Activated CD8-positive, alpha-beta T cell treated with anti-CD3 and anti-CD28 coated beads, Interleukin-2, amount 10 ng/mL, durations not matched to agents 7 days and 5 days (primary cell): Measurements from ENCODE around the gene MMP20. TPM values are rescaled to one million over a fixed set of nuclear protein-coding genes. Genes with fewer than 3 reads are reported as not detected.
"Not testable (repeated sequence)": the region's sequence is repeated elsewhere in the genome, so short reads cannot be mapped to it uniquely, and the experiment has no call there.

Source experiments
- ATAC-seq: fragments of 150-1000 bp; cut with Tn5 transposase; one replicate; pipeline ENCODE4 v1.10.0; 2021; ENCODE audit warnings: moderate library complexity
- CTCF ChIA-PET: fragments of 350-600 bp; sonication (Branson Sonifier 250); formaldehyde crosslinking; loops from one replicate; lab custom pipeline; 2021; ENCODE audit warnings: antibody characterized with exemption; lab: Charles Lee
- POLR2A ChIA-PET: fragments of 350-600 bp; sonication (Branson Sonifier 250); formaldehyde crosslinking; loops from one replicate; lab custom pipeline; 2021; ENCODE audit warnings: antibody characterized with exemption; lab: Charles Lee
- DNase-seq: peaks from one replicate; pipeline ENCODE4 v3.0.0-alpha.2; 2020
- H3K27ac Mint-ChIP-seq: one replicate; pipeline ENCODE4 v1.8.0; 2021; ENCODE audit warnings: mild to moderate bottlenecking, mixed read lengths
- H3K27me3 Mint-ChIP-seq: one replicate; pipeline ENCODE4 v1.8.0; 2021; ENCODE audit warnings: low read depth, mixed read lengths
- H3K36me3 Mint-ChIP-seq: one replicate; pipeline ENCODE4 v1.8.0; 2021; ENCODE audit warnings: low read depth, mixed read lengths
- H3K4me1 Mint-ChIP-seq: one replicate; pipeline ENCODE4 v1.8.0; 2021; ENCODE audit warnings: low read depth, mixed read lengths
- H3K4me3 Mint-ChIP-seq: one replicate; pipeline ENCODE4 v1.8.0; 2021; ENCODE audit warnings: mild to moderate bottlenecking, mixed read lengths
- H3K9me3 Mint-ChIP-seq: one replicate; pipeline ENCODE4 v1.8.0; 2022; ENCODE audit warnings: mixed read lengths; ENCODE audit not compliant: insufficient read depth
- total RNA-seq, 2 experiments: library from RNA; stranded (reverse); gene quantifications; one replicate each; pipeline ENCODE4 v1.2.3, GENCODE V29; 2021

MMP20 gene
- total RNA-seq, 2 experiments from 2014 or later: not detected

DNA sequence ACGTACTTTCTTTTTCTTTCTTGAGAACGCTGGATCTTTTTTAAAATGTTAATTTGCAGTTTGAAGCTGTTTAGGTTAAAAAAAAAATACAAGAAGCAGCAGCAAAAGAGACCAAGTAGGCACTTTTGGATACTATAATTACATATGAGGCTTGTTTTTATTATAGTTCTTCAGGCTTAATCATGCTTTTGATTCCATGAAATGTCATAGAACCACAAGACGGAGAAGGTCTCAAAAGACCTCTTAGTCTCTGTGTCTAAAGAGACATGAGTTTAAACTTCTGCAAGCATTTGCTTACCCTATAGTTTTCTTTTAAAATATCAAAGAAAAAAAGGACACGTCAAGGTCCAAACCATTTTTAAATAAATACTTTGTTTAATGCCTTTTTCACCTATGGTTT, 18.8 kb upstream of the MMP20 start:
- H3K4me3 Mint-ChIP-seq: no peak overlapping the region
- ATAC-seq: no peak
- ChIA-PET POLR2A (no interaction called here), CTCF (no interaction called here)
- H3K4me1 Mint-ChIP-seq: no peaks in the 10 kb centered on the region
- H3K27me3 Mint-ChIP-seq: peaks cover 8% of the 10 kb centered on the region
- no peaks in the 10 kb centered on the region for H3K36me3 Mint-ChIP-seq
- no peak for DNase-seq
- no peak overlapping the region for H3K27ac Mint-ChIP-seq
- H3K9me3 Mint-ChIP-seq: no peaks in the 10 kb centered on the region

GRCh38 chr11:102640946-102641345, 15.8 kb upstream of the MMP20 start:
- POLR2A ChIA-PET: no interaction called here
- Mint-ChIP-seq H3K27me3 (peaks cover 6% of the 10 kb centered on the region), H3K9me3 (no peaks in the 10 kb centered on the region), H3K4me3 (no peak overlapping the region), H3K4me1 (no peaks in the 10 kb centered on the region), H3K36me3 (no peaks in the 10 kb centered on the region), H3K27ac (no peak overlapping the region)
- ATAC-seq (no peak), DNase-seq (no peak)
- CTCF ChIA-PET: interaction anchor here (2.2 kb wide), 1 partner anchor 25 kb away, joined by 8 read pairs; no protein-coding TSS in a partner anchor

GRCh38 chr11:102639656-102640055, 14.5 kb upstream of the MMP20 start:
- Mint-ChIP-seq H3K27me3 (peaks cover 6% of the 10 kb centered on the region), H3K9me3 (no peaks in the 10 kb centered on the region), H3K4me3 (no peak overlapping the region), H3K27ac (no peak overlapping the region), H3K4me1 (no peaks in the 10 kb centered on the region), H3K36me3 (no peaks in the 10 kb centered on the region)
- ChIA-PET POLR2A (no interaction called here), CTCF (interaction anchor here (0.7 kb wide), 1 partner anchor 27 kb away, joined by 3 read pairs; no protein-coding TSS in a partner anchor)
- DNase-seq: no peak
- no peak for ATAC-seq

GRCh38 chr11:102637731-102638130, 12.6 kb upstream of the MMP20 start:
- DNase-seq: no peak
- ATAC-seq: no peak
- POLR2A ChIA-PET: no interaction called here
- Mint-ChIP-seq H3K4me3 (no peak overlapping the region), H3K36me3 (no peaks in the 10 kb centered on the region), H3K9me3 (no peaks in the 10 kb centered on the region), H3K27me3 (peaks cover 6% of the 10 kb centered on the region), H3K4me1 (no peaks in the 10 kb centered on the region), H3K27ac (no peak overlapping the region)
- CTCF ChIA-PET: no interaction called here

GRCh38 chr11:102633385-102634026, 8.4 kb upstream of the MMP20 start:
- Mint-ChIP-seq H3K27me3 (peaks cover 6% of the 10 kb centered on the region), H3K4me3 (no peak overlapping the region), H3K36me3 (no peaks in the 10 kb centered on the region), H3K27ac (no peak overlapping the region), H3K4me1 (no peaks in the 10 kb centered on the region), H3K9me3 (no peaks in the 10 kb centered on the region)
- ChIA-PET POLR2A (no interaction called here), CTCF (interaction anchor here (1.1 kb wide), 1 partner anchor 21 kb away, joined by 3 read pairs; no protein-coding TSS in a partner anchor)
- DNase-seq (no peak), ATAC-seq (no peak)

DNA sequence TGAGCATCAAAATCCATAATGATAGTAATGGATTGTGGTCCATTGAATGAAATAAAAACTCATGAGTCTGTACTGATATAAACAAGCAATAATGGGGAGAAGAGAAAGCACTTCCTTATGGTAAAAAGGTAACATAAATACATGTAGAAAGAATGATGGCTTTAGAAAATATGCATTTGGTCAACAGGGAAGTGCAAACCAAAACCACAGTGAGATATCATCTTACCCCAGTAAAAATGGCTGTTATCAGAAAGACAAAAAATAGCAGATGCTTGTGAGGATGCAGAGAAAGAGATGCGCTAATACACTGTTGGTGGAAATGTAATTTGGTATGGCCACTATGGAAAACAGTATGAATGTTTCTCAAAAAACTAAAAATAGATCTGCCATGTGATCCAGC, 6.9 kb upstream of the MMP20 start:
- ATAC-seq (no peak), DNase-seq (no peak)
- Mint-ChIP-seq H3K27ac (no peak overlapping the region), H3K36me3 (no peaks in the 10 kb centered on the region), H3K27me3 (peaks cover 6% of the 10 kb centered on the region), H3K4me1 (no peaks in the 10 kb centered on the region), H3K9me3 (no peaks in the 10 kb centered on the region), H3K4me3 (no peak overlapping the region)
- POLR2A ChIA-PET: no interaction called here
- CTCF ChIA-PET: no interaction called here

GRCh38 chr11:102630598-102631448, 5.7 kb upstream of the MMP20 start:
- H3K36me3 Mint-ChIP-seq: no peaks in the 10 kb centered on the region
- H3K27me3 Mint-ChIP-seq: peaks cover 9% of the 10 kb centered on the region
- DNase-seq (no peak), ATAC-seq (no peak)
- H3K9me3 Mint-ChIP-seq: no peaks in the 10 kb centered on the region
- no peak overlapping the region for H3K27ac Mint-ChIP-seq
- POLR2A ChIA-PET: no interaction called here
- H3K4me1 Mint-ChIP-seq: no peaks in the 10 kb centered on the region
- H3K4me3 Mint-ChIP-seq: no peak overlapping the region
- CTCF ChIA-PET: no interaction called here

DNA sequence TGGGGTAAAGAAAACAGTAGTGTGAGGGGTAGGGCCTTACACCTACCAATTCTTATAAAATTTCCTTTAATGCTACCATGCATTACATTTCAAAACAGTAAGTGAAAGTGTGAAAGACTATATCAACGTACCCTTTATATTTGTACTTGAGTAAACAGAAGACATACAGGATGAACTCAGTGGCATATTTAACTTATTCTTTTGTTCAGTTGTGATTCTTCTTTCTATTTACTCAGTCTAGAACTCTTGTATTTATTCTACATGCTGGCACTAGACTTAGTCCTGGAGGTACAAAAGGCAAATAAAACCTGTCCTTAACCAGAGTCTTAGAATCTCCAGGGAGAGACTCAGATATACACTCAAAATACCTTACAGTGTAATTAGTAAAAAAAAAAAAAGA, 4.8 kb upstream of the MMP20 start:
- H3K27ac Mint-ChIP-seq, CTCF ChIA-PET, POLR2A ChIA-PET, ATAC-seq, H3K4me3 Mint-ChIP-seq, H3K9me3 Mint-ChIP-seq, H3K36me3 Mint-ChIP-seq, H3K4me1 Mint-ChIP-seq, DNase-seq: not testable (repeated sequence)
- peaks cover 12% of the 10 kb centered on the region for H3K27me3 Mint-ChIP-seq

DNA sequence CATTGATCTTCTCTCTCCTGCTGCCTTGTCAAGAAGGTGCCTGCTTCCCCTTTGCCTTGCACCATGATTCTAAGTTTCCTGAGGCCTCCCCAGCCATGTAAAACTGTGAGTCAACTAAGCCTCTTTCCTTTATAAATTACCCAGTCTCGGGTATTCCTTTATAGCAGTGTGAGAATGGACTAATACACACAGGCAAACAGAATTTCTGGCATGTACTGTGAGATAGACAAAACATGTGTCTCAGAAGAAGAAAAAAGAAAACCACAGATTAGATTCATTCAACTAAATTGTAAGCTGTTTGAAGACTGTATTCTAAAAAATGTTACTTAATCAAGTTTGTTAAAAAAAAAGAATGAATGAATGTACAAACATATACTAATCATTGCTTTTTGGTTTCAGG, 1.5 kb upstream of the MMP20 start:
- DNase-seq (no peak), ATAC-seq (no peak)
- Mint-ChIP-seq H3K36me3 (no peaks in the 10 kb centered on the region), H3K27me3 (peaks cover 16% of the 10 kb centered on the region), H3K27ac (no peak overlapping the region), H3K9me3 (no peaks in the 10 kb centered on the region), H3K4me3 (no peak overlapping the region), H3K4me1 (no peaks in the 10 kb centered on the region)
- CTCF ChIA-PET: interaction anchor here (0.7 kb wide), 1 partner anchor 39 kb away, joined by 3 read pairs; no protein-coding TSS in a partner anchor
- POLR2A ChIA-PET: no interaction called here

DNA sequence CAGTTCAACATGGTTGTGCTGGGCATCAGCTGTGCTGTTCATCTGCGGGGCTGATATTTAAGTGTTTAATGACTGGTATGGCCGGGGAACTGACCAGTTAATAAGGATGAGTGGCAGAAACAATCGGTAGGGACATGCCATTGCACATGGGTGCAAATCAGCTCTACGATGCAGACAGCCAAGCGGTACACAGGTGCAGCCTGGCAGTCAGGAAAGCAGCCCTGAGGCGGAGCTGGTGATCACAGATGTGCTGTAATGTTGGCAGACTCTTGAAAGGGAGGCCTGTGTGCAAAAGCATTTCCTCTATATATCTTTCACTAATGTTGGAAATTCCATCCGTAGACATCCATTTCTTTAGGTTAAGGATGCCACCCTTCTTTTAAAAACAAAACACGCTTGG, 1.1 kb downstream of the MMP20 start:
- no peaks in the 10 kb centered on the region for H3K36me3 Mint-ChIP-seq
- H3K27ac Mint-ChIP-seq: no peak overlapping the region
- no peak for DNase-seq
- H3K4me1 Mint-ChIP-seq: no peaks in the 10 kb centered on the region
- ChIA-PET CTCF (interaction anchor here (5.1 kb wide), 1 partner anchor 11 kb away, joined by 22 read pairs; no protein-coding TSS in a partner anchor), POLR2A (no interaction called here)
- ATAC-seq: no peak
- H3K27me3 Mint-ChIP-seq: peaks cover 18% of the 10 kb centered on the region
- H3K4me3 Mint-ChIP-seq: no peak overlapping the region
- H3K9me3 Mint-ChIP-seq: no peaks in the 10 kb centered on the region

DNA sequence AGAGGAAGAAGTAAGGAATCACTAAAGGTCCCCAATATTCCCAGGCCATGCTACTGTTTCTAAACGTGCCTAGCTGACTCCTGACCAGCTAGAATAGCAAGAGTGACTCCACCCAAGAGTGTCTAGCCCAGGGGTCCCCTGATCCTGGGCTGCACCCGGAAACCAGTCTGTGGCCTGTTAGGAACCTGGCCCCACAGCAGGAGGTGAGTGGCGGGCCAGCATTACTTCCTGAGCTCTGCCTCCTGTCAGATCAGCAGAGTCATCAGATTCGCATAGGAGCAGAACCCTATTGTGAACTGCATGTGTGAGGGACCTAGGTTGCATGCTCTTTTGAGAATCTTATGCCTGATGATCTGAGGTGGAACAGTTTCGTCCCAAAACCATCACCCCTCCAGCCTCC, 2.0 kb downstream of the MMP20 start:
- Mint-ChIP-seq H3K9me3 (no peaks in the 10 kb centered on the region), H3K4me1 (no peaks in the 10 kb centered on the region), H3K4me3 (no peak overlapping the region), H3K27ac (no peak overlapping the region), H3K27me3 (peaks cover 16% of the 10 kb centered on the region), H3K36me3 (no peaks in the 10 kb centered on the region)
- ChIA-PET CTCF (interaction anchor here (1.3 to 5.1 kb wide), 2 partner anchors 10 to 43 kb away, joined by 3 to 22 read pairs; no protein-coding TSS in a partner anchor), POLR2A (no interaction called here)
- ATAC-seq (no peak), DNase-seq (no peak)

- Mint-ChIP-seq H3K9me3 (no peaks in the 10 kb centered on the region), H3K36me3 (no peaks in the 10 kb centered on the region), H3K27me3 (peaks cover 16% of the 10 kb centered on the region), H3K27ac (no peak overlapping the region), H3K4me1 (no peaks in the 10 kb centered on the region), H3K4me3 (no peak overlapping the region)
- no peak for ATAC-seq
- DNase-seq: no peak
- ChIA-PET CTCF (interaction anchor here (1.3 to 5.1 kb wide), 3 partner anchors 9 to 126 kb away, joined by 3 to 22 read pairs (median 4); no protein-coding TSS in a partner anchor), POLR2A (no interaction called here)
Observed at GRCh38 chr11:102622258-102622657, 2.9 kb downstream of the MMP20 start.
